ENCODE data around the gene DNPH1. TPM values are rescaled to one million over a fixed set of nuclear protein-coding genes. Genes with fewer than 3 reads are reported as not detected.

The DNPH1 gene
- total RNA-seq, 3 donors from 2014 or later = 46.5 to 61.1 (median 53.7) TPM

DNA sequence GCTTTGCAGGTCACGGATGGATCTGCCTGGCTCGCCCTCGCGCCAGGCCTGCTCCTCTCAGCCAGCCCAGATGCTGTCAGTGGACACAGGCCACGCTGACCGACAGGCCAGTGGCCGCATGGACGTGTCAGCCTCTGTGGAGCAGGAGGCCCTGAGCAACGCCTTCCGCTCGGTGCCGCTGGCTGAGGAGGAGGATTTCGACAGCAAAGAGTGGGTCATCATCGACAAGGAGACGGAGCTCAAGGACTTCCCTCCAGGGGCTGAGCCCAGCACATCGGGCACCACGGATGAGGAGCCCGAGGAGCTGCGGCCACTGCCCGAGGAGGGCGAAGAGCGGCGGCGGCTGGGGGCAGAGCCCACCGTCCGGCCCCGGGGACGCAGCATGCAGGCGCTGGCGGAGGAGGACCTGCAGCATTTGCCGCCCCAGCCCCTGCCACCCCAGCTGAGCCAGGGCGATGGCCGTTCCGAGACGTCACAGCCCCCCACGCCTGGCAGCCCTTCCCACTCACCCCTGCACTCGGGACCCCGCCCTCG lies 33.6 kb upstream of the DNPH1 start:
- intact Hi-C loops (cut with DNase I; ENCODE audit: low total_unique reads) = no loop called here
- no peak overlapping the region for H3K4me3 ChIP-seq

GRCh38 chr6:43262000-43262779 lies 32.9 kb upstream of the DNPH1 start:
- no peak overlapping the region for H3K27ac ChIP-seq
- no peak overlapping the region for H3K4me3 ChIP-seq
- no peak for DNase-seq (ENCODE audit: low spot score in 2 of 2)
- intact Hi-C loops (cut with DNase I; ENCODE audit: low total_unique reads) = no loop called here
- TF ChIP-seq POLR2AphosphoS5 (IDR thresholded peaks at IDR 0.05) (no peak), POLR2A (IDR thresholded peaks at IDR 0.05) (no peak), CTCF (IDR thresholded peaks at IDR 0.05) (no peak)
- H3K36me3 ChIP-seq = no peaks in the 10 kb centered on the region
- H3K9me3 ChIP-seq = no peaks in the 10 kb centered on the region
- no peaks in the 10 kb centered on the region for H3K4me1 ChIP-seq
- H3K27me3 ChIP-seq = no peaks in the 10 kb centered on the region

More for the DNA sequence above, 33.6 kb upstream of the DNPH1 start:
- H3K4me1 ChIP-seq = no peaks in the 10 kb centered on the region
- no peak overlapping the region for H3K27ac ChIP-seq
- no peaks in the 10 kb centered on the region for H3K9me3 ChIP-seq
- H3K27me3 ChIP-seq = no peaks in the 10 kb centered on the region
- H3K36me3 ChIP-seq = no peaks in the 10 kb centered on the region
- DNase-seq (ENCODE audit: low spot score in 2 of 2) = no peak
- TF ChIP-seq CTCF (IDR thresholded peaks at IDR 0.05) (no peak), POLR2A (IDR thresholded peaks at IDR 0.05) (no peak), POLR2AphosphoS5 (IDR thresholded peaks at IDR 0.05) (no peak)

DNA sequence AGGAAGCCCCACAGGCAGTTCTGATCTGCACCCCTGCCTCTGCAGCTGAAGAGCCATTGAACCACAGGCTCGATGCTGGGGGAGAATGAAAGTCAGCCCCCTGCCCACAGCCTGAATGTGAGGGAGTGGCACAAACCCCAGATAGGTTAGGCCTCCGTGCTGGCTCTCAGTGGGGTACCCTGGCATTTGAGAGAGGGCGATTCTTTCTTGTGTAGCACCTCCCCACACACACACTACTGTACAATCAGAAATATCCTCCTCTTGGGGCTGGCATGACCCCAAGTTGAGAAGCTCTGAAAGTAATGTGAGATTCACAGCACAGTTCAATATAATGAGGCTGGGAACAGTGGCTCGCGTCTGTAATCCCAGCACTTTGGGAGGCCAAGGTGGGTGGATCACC lies 31.9 kb upstream of the DNPH1 start:
- Histone ChIP-seq H3K9me3 (no peaks in the 10 kb centered on the region), H3K27ac (no peak overlapping the region), H3K4me3 (no peak overlapping the region), H3K27me3 (no peaks in the 10 kb centered on the region), H3K36me3 (no peaks in the 10 kb centered on the region), H3K4me1 (no peaks in the 10 kb centered on the region)
- no peak for DNase-seq (ENCODE audit: low spot score in 2 of 2)
- TF ChIP-seq POLR2A (IDR thresholded peaks at IDR 0.05) (no peak), POLR2AphosphoS5 (IDR thresholded peaks at IDR 0.05) (no peak), CTCF (IDR thresholded peaks at IDR 0.05) (no peak)
- intact Hi-C loops (cut with DNase I; ENCODE audit: low total_unique reads) = no loop called here

DNA sequence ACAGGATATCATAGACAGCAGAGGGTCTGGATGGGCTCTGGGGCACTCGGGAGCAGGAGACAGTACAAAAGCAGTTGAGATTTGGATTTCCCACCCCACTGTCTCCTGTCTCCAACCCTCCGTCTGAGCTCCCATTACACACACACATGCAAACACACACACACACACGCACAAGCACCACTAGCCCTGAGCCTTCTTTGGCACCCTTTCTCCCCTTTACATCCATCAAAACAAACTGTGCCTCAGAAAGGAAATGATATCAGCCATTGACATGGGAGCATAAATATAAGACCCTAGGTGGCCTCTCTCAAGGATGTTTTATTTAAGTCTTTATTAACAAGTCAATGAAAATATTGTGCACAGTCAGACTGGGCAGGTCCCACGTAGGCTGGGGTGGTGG lies 31.5 kb upstream of the DNPH1 start:
- no peak overlapping the region for H3K27ac ChIP-seq
- TF ChIP-seq POLR2A (IDR thresholded peaks at IDR 0.05) (no peak), CTCF (IDR thresholded peaks at IDR 0.05) (no peak), POLR2AphosphoS5 (IDR thresholded peaks at IDR 0.05) (no peak)
- DNase-seq (ENCODE audit: low spot score in 2 of 2) = no peak
- intact Hi-C loops (cut with DNase I; ENCODE audit: low total_unique reads) = no loop called here
- no peaks in the 10 kb centered on the region for H3K4me1 ChIP-seq
- H3K27me3 ChIP-seq = no peaks in the 10 kb centered on the region
- H3K4me3 ChIP-seq = no peak overlapping the region
- no peaks in the 10 kb centered on the region for H3K9me3 ChIP-seq
- H3K36me3 ChIP-seq = no peaks in the 10 kb centered on the region

Data from breast epithelium (tissue), 4 donors.